ENCODE results near the gene SNUPN. TPM values are rescaled to one million over a fixed set of nuclear protein-coding genes. Genes with fewer than 3 reads are reported as not detected.
A peak's percentile ranks its signal among the peaks of the same experiment; 100 is the strongest.

SNUPN gene
- total RNA-seq, 4 donors from 2014 or later, result 24.7 to 31.8 (median 27.8) TPM

- Histone ChIP-seq H3K9me3 (no peaks in the 10 kb centered on the region), H3K4me3 (replicated peaks in 1 of 3) (no peak overlapping the region), H3K27ac (no peak overlapping the region), H3K36me3 (peaks cover 34 to 43% of the 10 kb centered on the region in 2 donors), H3K4me1 (peaks cover 0 to 4% of the 10 kb centered on the region in 2 donors), H3K27me3 (no peaks in the 10 kb centered on the region)
- TF ChIP-seq CTCF (IDR thresholded peaks at IDR 0.05), result no peak
- TF ChIP-seq POLR2A (IDR thresholded peaks at IDR 0.05), result no peak
- DNase-seq, result no peak
- WGBS, 2 donors, result 95 to 97% methylated on average over 8 of the region's 8 CpGs
- intact Hi-C loops (cut with DNase I), result no loop called here
Measured at GRCh38 chr15:75606026-75606425, 19.5 kb downstream of the SNUPN start.

DNA sequence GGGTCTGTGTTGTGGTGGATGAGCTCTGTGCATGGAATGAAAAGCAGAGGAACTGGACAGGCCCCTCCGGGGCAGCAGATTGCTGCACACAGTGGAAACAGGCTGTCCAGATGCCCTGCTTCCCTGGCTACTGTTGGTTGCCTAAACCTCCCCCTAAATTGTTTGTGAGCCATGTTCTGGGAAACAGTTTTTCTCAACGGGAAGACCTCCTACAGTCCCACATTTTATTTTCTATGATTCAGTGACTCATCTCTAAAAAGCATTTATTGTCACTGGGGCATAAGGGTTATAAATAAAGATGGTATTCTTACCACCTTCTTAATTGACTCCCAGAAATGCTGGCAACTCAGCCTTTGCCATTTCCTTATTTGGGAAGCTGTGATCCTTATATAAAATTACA, 26.1 kb downstream of the SNUPN start:
- WGBS, 2 donors, result 64 to 87% methylated on average over 2 of the region's 2 CpGs
- H3K4me1 ChIP-seq, result peaks cover 49 to 58% of the 10 kb centered on the region in 2 donors
- H3K4me3 ChIP-seq (replicated peaks in 1 of 3), result no peak overlapping the region
- no peaks in the 10 kb centered on the region for H3K9me3 ChIP-seq
- H3K36me3 ChIP-seq, result peaks cover 4 to 5% of the 10 kb centered on the region in 2 donors
- H3K27ac ChIP-seq, result peak overlapping the region; percentile 57 to 92 (median 79)
- H3K27me3 ChIP-seq, result no peaks in the 10 kb centered on the region
- intact Hi-C loops (cut with DNase I), result no loop called here
- TF ChIP-seq POLR2A (IDR thresholded peaks at IDR 0.05), result no peak
- no peak for TF ChIP-seq CTCF (IDR thresholded peaks at IDR 0.05)
- no peak for DNase-seq

GRCh38 chr15:75598361-75598760, 27.2 kb downstream of the SNUPN start:
- Histone ChIP-seq H3K27me3 (no peaks in the 10 kb centered on the region), H3K27ac (peak overlapping the region; percentile 57 to 92 (median 79)), H3K36me3 (peaks cover 4 to 5% of the 10 kb centered on the region in 2 donors), H3K4me1 (peaks cover 49 to 62% of the 10 kb centered on the region in 2 donors), H3K9me3 (no peaks in the 10 kb centered on the region), H3K4me3 (replicated peaks in 1 of 3) (no peak overlapping the region)
- 90 to 96% methylated on average over 3 to 4 of the region's 4 CpGs for WGBS, 2 donors
- no peak for DNase-seq
- no peak for TF ChIP-seq CTCF (IDR thresholded peaks at IDR 0.05)
- no peak for TF ChIP-seq POLR2A (IDR thresholded peaks at IDR 0.05)
- intact Hi-C loops (cut with DNase I), result no loop called here

DNA sequence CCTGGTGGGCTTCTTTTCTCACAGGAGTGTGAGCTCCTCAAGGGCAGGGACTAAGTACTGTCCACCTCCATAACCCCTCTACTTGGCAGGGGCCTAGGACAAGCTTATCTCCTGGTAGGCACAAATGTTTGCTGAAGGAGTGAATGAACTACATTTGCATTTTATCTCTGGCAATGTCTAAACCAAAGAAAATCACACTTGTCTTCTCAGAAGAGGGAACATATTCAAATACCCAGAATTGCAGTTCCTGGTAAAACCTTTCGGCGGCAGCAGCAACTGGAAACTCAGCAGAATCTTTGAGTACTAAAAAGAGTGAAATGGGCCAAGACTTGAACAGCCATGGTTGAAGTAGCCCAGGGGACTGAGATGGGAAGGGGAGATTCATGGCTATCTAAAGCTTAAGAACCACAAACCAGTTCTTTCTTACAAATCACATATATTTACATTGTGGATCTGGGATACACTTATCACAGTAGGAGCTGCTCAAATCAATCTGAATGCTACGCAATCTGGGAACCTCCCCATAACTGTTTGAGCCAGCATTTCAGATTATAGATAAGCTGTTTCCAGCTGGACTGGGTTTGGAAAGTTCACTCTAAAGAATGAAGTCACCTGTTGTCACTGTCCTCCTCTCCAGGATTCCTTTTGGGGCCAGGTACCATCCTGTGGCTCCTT, 27.7 kb downstream of the SNUPN start:
- Histone ChIP-seq H3K4me1 (peaks cover 49 to 62% of the 10 kb centered on the region in 2 donors), H3K4me3 (replicated peaks in 1 of 3) (no peak overlapping the region), H3K27ac (peak overlapping the region; percentile 57 to 92 (median 79)), H3K9me3 (no peaks in the 10 kb centered on the region), H3K27me3 (no peaks in the 10 kb centered on the region), H3K36me3 (peaks cover 4 to 5% of the 10 kb centered on the region in 2 donors)
- TF ChIP-seq POLR2A (IDR thresholded peaks at IDR 0.05) (no peak), CTCF (IDR thresholded peaks at IDR 0.05) (peak in 4 of 6 experiments; percentile 36 to 46 (median 43))
- DNase-seq, result peak; percentile 54 to 62
- intact Hi-C loops (cut with DNase I), result no loop called here
- 51 to 84% methylated on average over 3 of the region's 3 CpGs for WGBS, 2 donors

DNA sequence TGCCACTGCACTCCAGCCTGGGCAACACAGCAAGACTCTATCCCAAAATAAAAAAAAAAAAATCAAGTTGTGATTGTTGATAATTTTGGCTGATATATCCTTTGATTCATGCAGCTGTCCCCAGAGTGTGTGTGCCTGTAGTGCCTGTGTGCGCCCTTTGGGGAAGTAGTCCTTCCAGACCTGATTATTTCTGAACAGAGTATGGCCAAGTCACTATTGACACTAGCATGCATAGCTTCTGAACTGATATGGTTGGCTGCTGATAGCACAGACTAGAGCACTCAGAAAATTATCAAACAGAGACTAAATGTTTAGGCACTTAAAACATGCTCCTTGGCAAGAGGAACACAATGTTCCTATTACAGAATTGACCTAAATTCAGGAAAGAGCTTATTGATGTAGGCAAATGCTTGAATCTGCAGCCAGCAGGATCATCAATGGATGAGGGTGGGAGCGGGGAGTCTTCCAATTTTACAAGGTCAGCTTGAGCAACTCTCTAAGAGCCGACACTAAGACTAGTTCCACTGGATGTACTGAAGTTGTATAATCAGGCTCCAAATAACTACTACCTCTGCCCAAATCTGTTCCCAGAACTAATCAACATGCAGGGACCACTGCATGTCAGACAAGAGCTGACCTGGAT, 28.7 kb downstream of the SNUPN start:
- H3K4me1 ChIP-seq, result peaks cover 51 to 62% of the 10 kb centered on the region in 2 donors
- no peaks in the 10 kb centered on the region for H3K27me3 ChIP-seq
- H3K4me3 ChIP-seq (replicated peaks in 1 of 3), result no peak overlapping the region
- no peaks in the 10 kb centered on the region for H3K9me3 ChIP-seq
- DNase-seq, result peak; percentile 85 to 91
- intact Hi-C loops (cut with DNase I), result no loop called here
- TF ChIP-seq POLR2A (IDR thresholded peaks at IDR 0.05) (peak in 1 of 2 donors; percentile 60), CTCF (IDR thresholded peaks at IDR 0.05) (peak in 4 of 6 experiments; percentile 21 to 42 (median 33))
- 31 to 38% methylated on average over 3 of the region's 3 CpGs for WGBS, 2 donors
- H3K27ac ChIP-seq, result peak overlapping the region; percentile 77 to 92 (median 79)
- H3K36me3 ChIP-seq, result peaks cover 4 to 5% of the 10 kb centered on the region in 2 donors
